GM19463 (cell line): Measurements from ENCODE around the gene ZFP82.

Experiments
- ATAC-seq: cut with Tn5 transposase; IDR thresholded peaks from one replicate; pipeline ENCODE4 v1.9.1; 2021; ENCODE audit warnings: mild to moderate bottlenecking, moderate library complexity; ENCODE audit not compliant: unreplicated experiment

Gene ZFP82

GRCh38 chr19:36418287-36419001, at the start of gene ZFP82:
Gene ZFP82 (minus strand): TSS chr19:36418644. CDS start chr19:36409789, 8,855 bp downstream.
- ATAC-seq: peak; percentile 93

- ATAC-seq: no peak
Measured at GRCh38 chr19:36460046-36460445, 41.6 kb upstream of the ZFP82 start.

GRCh38 chr19:36456831-36457230, 38.4 kb upstream of the ZFP82 start:
- no peak for ATAC-seq

GRCh38 chr19:36449059-36449670, 30.7 kb upstream of the ZFP82 start:
- ATAC-seq: no peak

GRCh38 chr19:36441339-36441738, 22.9 kb upstream of the ZFP82 start:
- ATAC-seq: no peak

GRCh38 chr19:36436531-36436930, 18.1 kb upstream of the ZFP82 start:
- ATAC-seq: no peak

- ATAC-seq: no peak
Measured at GRCh38 chr19:36423925-36424324, 5.5 kb upstream of the ZFP82 start.

- ATAC-seq: no peak
Measured at GRCh38 chr19:36421749-36422481, 3.5 kb upstream of the ZFP82 start.

GRCh38 chr19:36420961-36421748, 2.7 kb upstream of the ZFP82 start:
- no peak for ATAC-seq

- ATAC-seq: no peak
Measured at GRCh38 chr19:36417752-36418286, 625 bp downstream of the ZFP82 start.

- ATAC-seq: no peak
Measured at GRCh38 chr19:36409841-36410240, 8.6 kb downstream of the ZFP82 start.

- no peak for ATAC-seq
Measured at GRCh38 chr19:36408101-36408500, 10.3 kb downstream of the ZFP82 start.

- no peak for ATAC-seq
Measured at GRCh38 chr19:36404498-36404897, 13.9 kb downstream of the ZFP82 start.

GRCh38 chr19:36401475-36401874, 17.0 kb downstream of the ZFP82 start:
- no peak for ATAC-seq

GRCh38 chr19:36398571-36398970, 19.9 kb downstream of the ZFP82 start:
- ATAC-seq: no peak

GRCh38 chr19:36392916-36393673, 25.3 kb downstream of the ZFP82 start:
- ATAC-seq: no peak

- ATAC-seq: no peak
Measured at GRCh38 chr19:36379510-36379819, 39.0 kb downstream of the ZFP82 start.

GRCh38 chr19:36378625-36379509, 39.6 kb downstream of the ZFP82 start, which contains the start of gene ZFP14:
Gene ZFP14 (minus strand): TSS chr19:36379201. CDS start chr19:36367892, 11,309 bp downstream.
- peak; percentile 97 for ATAC-seq

- no peak for ATAC-seq
Measured at GRCh38 chr19:36377541-36378178, 40.8 kb downstream of the ZFP82 start.
